GM12878 (cell line): Measurements from ENCODE around the gene HSD17B12. TPM values are rescaled to one million over a fixed set of nuclear protein-coding genes. Genes with fewer than 3 reads are reported as not detected.

Source experiments
- ATAC-seq: fragments of 200-7000 bp; cut with Tn5 transposase; 3 replicates; pipeline ENCODE4 v1.9.1; 2020; ENCODE audit warnings: mild to moderate bottlenecking, moderate library complexity
- BruUV-seq: library from RNA; stranded (reverse); fragments of 400-500 nt; replicated peaks from 2 replicates; lab custom pipeline; 2021; lab: Mats Ljungman, UMichigan
- CTCF ChIA-PET: fragments of 300-600 bp; sonication (Branson Sonifier 250); formaldehyde crosslinking; extraction: SDS; loops from one replicate; lab custom pipeline; 2021; ENCODE audit warnings: inconsistent platforms; lab: Yijun Ruan, JAX
- POLR2A ChIA-PET: fragments of 350-600 bp; formaldehyde crosslinking; extraction: SDS; loops from one replicate; lab custom pipeline; 2021; ENCODE audit warnings: inconsistent platforms; lab: Charles Lee
- RAD21 ChIA-PET: fragments of 300-600 bp; sonication (Branson Sonifier 250); formaldehyde crosslinking; loops from one replicate; lab custom pipeline; 2023; ENCODE audit warnings: antibody characterized with exemption; ENCODE audit not compliant: unreplicated experiment; lab: Charles Lee
- SMC1A ChIA-PET: fragments of 300-600 bp; sonication (Branson Sonifier 250); formaldehyde crosslinking; loops from one replicate; lab custom pipeline; 2023; ENCODE audit not compliant: unreplicated experiment, uncharacterized antibody; lab: Charles Lee
- DNase-seq: peaks from one replicate; pipeline ENCODE4 v3.0.0-alpha.2; 2011; ENCODE audit warnings: low read depth, low spot score
- FAIRE-seq: peaks from 3 replicates; lab custom pipeline; 2011; peaks lifted over from hg19 to GRCh38; lab: Jason Lieb, UNC
- H2AFZ ChIP-seq: 2 replicates; pipeline ENCODE4 v1.6.0; 2011; ENCODE audit warnings: low read depth, low read length, control low read depth; ENCODE audit not compliant: control insufficient read depth
- H3K27ac ChIP-seq: 2 replicates; pipeline ENCODE4 v1.5.1; 2011; ENCODE audit warnings: control low read depth; ENCODE audit not compliant: control insufficient read depth, insufficient read depth
- H3K27me3 ChIP-seq, 2 experiments: replicated peaks in 1 of 2; 2 replicates each; pipeline versions ENCODE4 v1.6.0 to v1.6.1; 2011; ENCODE audit warnings: low read length in 1 of 2; ENCODE audit not compliant: control insufficient read depth in 2 of 2, insufficient read depth in 2 of 2
- H3K36me3 ChIP-seq, 2 experiments: 2 replicates each; pipeline ENCODE4 v1.5.1; 2011; ENCODE audit warnings: low read length in 1 of 2; ENCODE audit not compliant: control insufficient read depth in 2 of 2, insufficient read depth in 2 of 2
- H3K4me1 ChIP-seq: 2 replicates; pipeline ENCODE4 v1.6.1; 2011; ENCODE audit warnings: mild to moderate bottlenecking, low read length, moderate library complexity, mixed read lengths; ENCODE audit not compliant: control insufficient read depth, insufficient read depth
- H3K4me2 ChIP-seq: 2 replicates; pipeline ENCODE4 v1.6.0; 2011; ENCODE audit warnings: control low read depth; ENCODE audit not compliant: control insufficient read depth, insufficient read depth
- H3K4me3 ChIP-seq: fragments of 200-600 bp; sonication (generic); 2 replicates; pipeline ENCODE4 v1.5.1; 2016
- H3K79me2 ChIP-seq: 2 replicates; pipeline ENCODE4 v1.6.0; 2011; ENCODE audit warnings: low read length; ENCODE audit not compliant: control insufficient read depth, insufficient read depth
- H3K9ac ChIP-seq: 2 replicates; pipeline ENCODE4 v1.8.0; 2011; ENCODE audit warnings: low read length, control low read depth, mixed read lengths; ENCODE audit not compliant: control insufficient read depth, insufficient read depth
- H3K9me3 ChIP-seq: replicated peaks from 3 replicates; pipeline ENCODE4 v1.5.1; 2011; ENCODE audit warnings: mild to moderate bottlenecking, low read length; ENCODE audit not compliant: control insufficient read depth, insufficient read depth
- H4K20me1 ChIP-seq: 2 replicates; pipeline ENCODE4 v1.6.0; 2011; ENCODE audit not compliant: control insufficient read depth, insufficient read depth
- ASH2L ChIP-seq: fragments of 300-600, 200-600 bp; sonication (generic); IDR thresholded peaks from 2 replicates; pipeline ENCODE4 v1.6.1; 2017; ENCODE audit warnings: low read depth, mild to moderate bottlenecking, borderline replicate concordance
- CBX3 ChIP-seq: fragments of 200-600 bp; sonication (generic); IDR thresholded peaks from 2 replicates; pipeline ENCODE4 v1.6.1; 2016; ENCODE audit warnings: low read depth, borderline replicate concordance
- CEBPB ChIP-seq, 2 experiments: fragments of 150-350 bp in 1 of 2; IDR thresholded peaks; 2 replicates each; pipeline ENCODE4 v1.6.1; 2012 to 2014; ENCODE audit warnings: low read depth in 2 of 2, low read length in 2 of 2, borderline replicate concordance in 1 of 2, inconsistent platforms in 1 of 2
- CREM ChIP-seq: IDR thresholded peaks from 2 replicates; pipeline ENCODE4 v1.6.1; 2014; ENCODE audit warnings: antibody characterized with exemption, low read depth
- DPF2 ChIP-seq: fragments of 450-650 bp; IDR thresholded peaks from 2 replicates; pipeline ENCODE4 v1.6.1; 2017; ENCODE audit warnings: mild to moderate bottlenecking
- EGR1 ChIP-seq, 2 experiments: IDR thresholded peaks; 1 replicate in 1 of 2; 2 replicates in 1 of 2; pipeline ENCODE4 v1.6.1; 2011 to 2012; ENCODE audit warnings: low read depth in 2 of 2, low read length in 2 of 2, borderline replicate concordance in 1 of 2, mild to moderate bottlenecking in 1 of 2, moderate library complexity in 1 of 2
- EP300 ChIP-seq, 2 experiments: fragments of 150-350 bp in 1 of 2; IDR thresholded peaks; 2 replicates each; pipeline ENCODE4 v1.6.1; 2011 to 2012; ENCODE audit warnings: low read depth in 2 of 2, low read length in 2 of 2, borderline replicate concordance in 1 of 2, improper control_type of control experiment in 1 of 2, inconsistent platforms in 1 of 2; ENCODE audit not compliant: control insufficient read depth in 1 of 2
- JUND ChIP-seq: IDR thresholded peaks from 2 replicates; pipeline ENCODE4 v1.6.1; 2012; ENCODE audit warnings: low read depth, mild to moderate bottlenecking, low read length, improper control_type of control experiment, moderate library complexity
- NBN ChIP-seq: fragments of 450-650 bp; IDR thresholded peaks from 2 replicates; pipeline ENCODE4 v1.6.1; 2016
- PML ChIP-seq: IDR thresholded peaks from 2 replicates; pipeline ENCODE4 v1.6.1; 2012; ENCODE audit warnings: low read length, inconsistent platforms
- SP1 ChIP-seq: IDR thresholded peaks from one replicate; pipeline ENCODE4 v1.6.1; 2011; ENCODE audit warnings: low read depth, low read length
- SPI1 ChIP-seq: IDR thresholded peaks from 2 replicates; pipeline ENCODE4 v1.6.1; 2011; ENCODE audit warnings: low read depth, mild to moderate bottlenecking, low read length, moderate library complexity, borderline replicate concordance; ENCODE audit not compliant: insufficient read depth
- TBL1XR1 ChIP-seq: IDR thresholded peaks from 2 replicates; pipeline ENCODE4 v1.6.1; 2012; ENCODE audit warnings: low read depth, low read length, improper control_type of control experiment
- YY1 ChIP-seq: IDR thresholded peaks from 2 replicates; pipeline ENCODE4 v1.6.1; 2011; ENCODE audit warnings: low read depth, mild to moderate bottlenecking, low read length
- ZBTB11 ChIP-seq: fragments of 450-650 bp; formaldehyde crosslinking; IDR thresholded peaks from 2 replicates; pipeline ENCODE4 v1.5.0; 2022; ENCODE audit warnings: mild to moderate bottlenecking, missing genetic modification characterization
- ZBTB4 ChIP-seq: fragments of 450-650 bp; formaldehyde crosslinking; IDR thresholded peaks from 2 replicates; pipeline ENCODE4 v1.4.0; 2022; ENCODE audit warnings: mild to moderate bottlenecking, moderate library complexity
- WGBS: methylation state at CpG from one replicate; pipeline ENCODE4 v1.1.6; 2016; ENCODE audit warnings: low lambda C conversion rate; ENCODE audit not compliant: insufficient replicate concordance, insufficient coverage; ENCODE audit errors: missing lambda C conversion rate; 5-methylcytosine and 5-hydroxymethylcytosine counted together
- in situ Hi-C: fragments of 300-500 bp; cut with MboI; formaldehyde crosslinking; loops from 9 replicates; pipeline ENCODE4 v1.14.3; 2018; ENCODE audit warnings: mixed read lengths
- intact Hi-C: fragments of 100-400 bp; cut with micrococcal nuclease; formaldehyde crosslinking; loops from one replicate; pipeline ENCODE4 v1.14.2; 2022; ENCODE audit not compliant: unreplicated experiment
- polyA plus RNA-seq, 11 experiments: library from polyadenylated mRNA; depleted of rRNA in 4 of 11; unstranded in 6 of 11; stranded (reverse) in 5 of 11; fragments of >200 nt; fragmentation: Nextera tagmentation in 4 of 11; fragmentation: Illumina TruSeq in 1 of 11; extraction: Ambion mirVana in 4 of 11; extraction: Trizol in 1 of 11; gene quantifications; 1 replicate in 1 of 11; 2 replicates in 10 of 11; pipeline versions ENCODE4 v1.2.1 to v1.2.3, GENCODE V29; 2011 to 2016; ENCODE audit warnings: inconsistent platforms in 2 of 11, missing spikeins in 2 of 11, low read depth in 1 of 11
- total RNA-seq, 4 experiments: library from RNA; depleted of rRNA in 3 of 4; stranded (reverse); fragments of >200 nt in 3 of 4; fragmentation: Illumina TruSeq in 1 of 4; extraction: Trizol in 1 of 4; gene quantifications; 2 replicates each; pipeline versions ENCODE4 v1.2.1 to v1.2.3, GENCODE V29; 2013 to 2021

The HSD17B12 gene
- total and polyA plus RNA-seq, 10 of the 15 experiments (the other 5 are each of a cell fraction or from before 2014, with no cell fraction given): 23.6 to 88.0 (median 64.7) TPM

DNA sequence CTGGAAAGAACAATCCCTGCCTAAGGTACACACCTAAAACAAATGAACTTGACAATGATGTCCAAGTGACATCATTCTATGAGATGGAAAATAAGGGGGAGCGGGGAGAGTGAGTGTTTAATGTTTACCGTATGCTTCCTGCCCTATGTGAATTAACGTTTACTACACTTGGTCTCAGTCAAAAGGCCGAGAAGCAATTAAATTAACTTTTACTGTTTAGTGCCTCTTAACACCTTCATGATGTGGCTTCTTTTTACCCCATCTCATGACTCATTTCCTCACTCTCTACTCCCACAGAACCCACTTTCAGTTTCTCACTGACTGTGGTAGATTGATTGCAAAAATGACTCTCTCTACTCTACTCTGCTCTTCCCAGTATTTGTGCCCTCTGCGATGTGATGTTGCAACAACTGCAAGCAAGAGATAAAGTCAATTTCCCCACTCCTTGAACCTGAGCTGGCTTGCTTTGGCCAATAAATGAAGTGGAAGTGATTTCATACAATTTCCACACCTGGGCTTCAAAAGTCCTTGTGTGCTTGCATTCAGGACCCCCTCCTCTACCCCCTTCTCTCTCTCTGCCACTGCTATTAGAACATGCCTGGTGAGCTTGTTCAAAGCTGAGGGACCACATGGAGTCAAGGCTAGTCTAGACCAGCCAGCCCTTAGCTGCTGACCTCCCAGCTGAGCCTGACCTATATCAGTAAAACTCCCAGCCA lies 188.5 kb downstream of the HSD17B12 start:
- no TSS peak for BruUV-seq
- H3K4me2 ChIP-seq: peak overlapping the region; percentile 17; the same call in 1 of the 2 replicates
- TF ChIP-seq EGR1 (IDR thresholded peaks at IDR 0.05; ENCODE audit: borderline replicate concordance in 1 of 2, low read depth in 2 of 2, low read length in 2 of 2) (peak in 1 of 2 experiments; percentile 44; a peak in 1 of 3 replicates), TBL1XR1 (peak; percentile 93), SPI1 (peak; percentile 47; the same call in 1 of the 2 replicates), ASH2L (no peak), EP300 (IDR thresholded peaks at IDR 0.05; ENCODE audit: borderline replicate concordance in 1 of 2, control insufficient read depth in 1 of 2, low read depth in 2 of 2, low read length in 2 of 2) (peak; percentile 89 to 99), ZBTB4 (CRISPR knock-in tag) (no peak), JUND (peak; percentile 96), CBX3 (no peak), NBN (peak; percentile 98), ZBTB11 (no peak), SP1 (peak; percentile 37), CREM (peak; percentile 86), YY1 (no peak), PML (peak; percentile 70), CEBPB (IDR thresholded peaks at IDR 0.05; ENCODE audit: borderline replicate concordance in 1 of 2, low read depth in 2 of 2, low read length in 2 of 2) (peak in 1 of 2 experiments; percentile 91; a peak in 1 of 4 replicates), DPF2 (peak; percentile 100)

More for the DNA sequence above, 188.5 kb downstream of the HSD17B12 start:
- Histone ChIP-seq H3K36me3 (no peaks in the 10 kb centered on the region), H3K27ac (no peak overlapping the region), H3K4me3 (no peak overlapping the region), H3K4me1 (peaks cover 10% of the 10 kb centered on the region), H2AFZ (no peak overlapping the region), H3K9me3 (no peaks in the 10 kb centered on the region; the same call in 1 of the 3 replicates), H3K27me3 (peaks cover 5 to 6% of the 10 kb centered on the region in 2 experiments; a peak in 3 of 4 replicates), H3K79me2 (no peaks in the 10 kb centered on the region), H3K9ac (no peak overlapping the region), H4K20me1 (no peaks in the 10 kb centered on the region)
- WGBS: 0% methylated on average over 5 of the region's 5 CpGs
- peak; percentile 70 for FAIRE-seq
- POLR2A ChIA-PET: interaction anchor here (1.4 kb wide), 1 partner anchor 14 kb away, joined by 4 read pairs; no protein-coding TSS in a partner anchor
- DNase-seq: peak; percentile 84
- RAD21 ChIA-PET: no interaction called here
- in situ Hi-C loops: no loop called here
- SMC1A ChIA-PET: interaction anchor here (1.9 to 2.6 kb wide), 3 partner anchors 12 to 17 kb away, joined by 4 to 8 read pairs (median 6); partner anchors contain the start of gene ALKBH3
- CTCF ChIA-PET: interaction anchor here (0.8 to 2.5 kb wide), 3 partner anchors 20 to 295 kb away, joined by 3 to 8 read pairs (median 4); no protein-coding TSS in a partner anchor
- intact Hi-C loops: no loop called here
- peak; percentile 100 for ATAC-seq
